ENCODE data around the gene MYL6.
A peak's percentile ranks its signal among the peaks of the same experiment; 100 is the strongest.
"Not testable (repeated sequence)": the region's sequence is repeated elsewhere in the genome, so short reads cannot be mapped to it uniquely, and the experiment has no call there.

Gene MYL6

DNA sequence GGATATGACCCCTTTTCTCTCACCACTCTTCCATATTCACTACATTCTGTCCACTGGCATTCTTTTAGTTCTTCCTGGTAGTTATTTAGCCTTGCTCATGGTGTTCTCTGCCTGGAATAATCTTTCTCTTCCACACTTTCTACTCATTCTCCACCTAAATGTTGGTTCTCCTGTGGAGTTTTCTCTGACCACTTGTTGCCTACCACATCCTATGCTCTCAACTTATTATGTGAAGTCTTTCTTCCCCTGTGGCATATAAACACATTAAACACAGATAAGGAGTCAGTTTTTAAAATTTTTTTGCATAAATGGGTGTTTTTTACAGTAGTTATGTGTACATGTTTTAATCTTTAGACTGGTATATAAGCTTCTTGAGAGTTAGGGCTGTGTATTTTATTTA lies 34.4 kb downstream of the MYL6 start:
- no peaks in the 10 kb centered on the region for H3K27me3 ChIP-seq (ENCODE audit: insufficient read depth, poor library complexity, severe bottlenecking)
- H3K4me3 ChIP-seq (replicated peaks; ENCODE audit: insufficient read depth, low read length): no peak overlapping the region
- no peak overlapping the region for H3K27ac ChIP-seq (replicated peaks)
- no peak for DNase-seq (ENCODE audit: low read depth in 1 of 2, low spot score in 1 of 2)
- TF ChIP-seq POLR2AphosphoS5 (IDR thresholded peaks at IDR 0.05; ENCODE audit: low read depth) (no peak), GABPA (IDR thresholded peaks at IDR 0.05; ENCODE audit: low read depth) (no peak)
- TF ChIP-seq, protein P1, sequence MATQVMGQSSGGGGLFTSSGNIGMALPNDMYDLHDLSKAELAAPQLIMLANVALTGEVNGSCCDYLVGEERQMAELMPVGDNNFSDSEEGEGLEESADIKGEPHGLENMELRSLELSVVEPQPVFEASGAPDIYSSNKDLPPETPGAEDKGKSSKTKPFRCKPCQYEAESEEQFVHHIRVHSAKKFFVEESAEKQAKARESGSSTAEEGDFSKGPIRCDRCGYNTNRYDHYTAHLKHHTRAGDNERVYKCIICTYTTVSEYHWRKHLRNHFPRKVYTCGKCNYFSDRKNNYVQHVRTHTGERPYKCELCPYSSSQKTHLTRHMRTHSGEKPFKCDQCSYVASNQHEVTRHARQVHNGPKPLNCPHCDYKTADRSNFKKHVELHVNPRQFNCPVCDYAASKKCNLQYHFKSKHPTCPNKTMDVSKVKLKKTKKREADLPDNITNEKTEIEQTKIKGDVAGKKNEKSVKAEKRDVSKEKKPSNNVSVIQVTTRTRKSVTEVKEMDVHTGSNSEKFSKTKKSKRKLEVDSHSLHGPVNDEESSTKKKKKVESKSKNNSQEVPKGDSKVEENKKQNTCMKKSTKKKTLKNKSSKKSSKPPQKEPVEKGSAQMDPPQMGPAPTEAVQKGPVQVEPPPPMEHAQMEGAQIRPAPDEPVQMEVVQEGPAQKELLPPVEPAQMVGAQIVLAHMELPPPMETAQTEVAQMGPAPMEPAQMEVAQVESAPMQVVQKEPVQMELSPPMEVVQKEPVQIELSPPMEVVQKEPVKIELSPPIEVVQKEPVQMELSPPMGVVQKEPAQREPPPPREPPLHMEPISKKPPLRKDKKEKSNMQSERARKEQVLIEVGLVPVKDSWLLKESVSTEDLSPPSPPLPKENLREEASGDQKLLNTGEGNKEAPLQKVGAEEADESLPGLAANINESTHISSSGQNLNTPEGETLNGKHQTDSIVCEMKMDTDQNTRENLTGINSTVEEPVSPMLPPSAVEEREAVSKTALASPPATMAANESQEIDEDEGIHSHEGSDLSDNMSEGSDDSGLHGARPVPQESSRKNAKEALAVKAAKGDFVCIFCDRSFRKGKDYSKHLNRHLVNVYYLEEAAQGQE (IDR thresholded peaks at IDR 0.05; ENCODE audit: insufficient replicate concordance, low read depth): no peak

GRCh38 chr12:56193025-56193578 lies 34.9 kb downstream of the MYL6 start:
- peak in 1 of 2 experiments; percentile 90 for DNase-seq (ENCODE audit: low read depth in 1 of 2, low spot score in 1 of 2)
- Histone ChIP-seq H3K4me3 (replicated peaks; ENCODE audit: insufficient read depth, low read length) (no peak overlapping the region), H3K27ac (replicated peaks) (no peak overlapping the region), H3K27me3 (ENCODE audit: insufficient read depth, poor library complexity, severe bottlenecking) (no peaks in the 10 kb centered on the region)
- no peak for TF ChIP-seq POLR2AphosphoS5 (IDR thresholded peaks at IDR 0.05; ENCODE audit: low read depth)
- TF ChIP-seq, protein P2, sequence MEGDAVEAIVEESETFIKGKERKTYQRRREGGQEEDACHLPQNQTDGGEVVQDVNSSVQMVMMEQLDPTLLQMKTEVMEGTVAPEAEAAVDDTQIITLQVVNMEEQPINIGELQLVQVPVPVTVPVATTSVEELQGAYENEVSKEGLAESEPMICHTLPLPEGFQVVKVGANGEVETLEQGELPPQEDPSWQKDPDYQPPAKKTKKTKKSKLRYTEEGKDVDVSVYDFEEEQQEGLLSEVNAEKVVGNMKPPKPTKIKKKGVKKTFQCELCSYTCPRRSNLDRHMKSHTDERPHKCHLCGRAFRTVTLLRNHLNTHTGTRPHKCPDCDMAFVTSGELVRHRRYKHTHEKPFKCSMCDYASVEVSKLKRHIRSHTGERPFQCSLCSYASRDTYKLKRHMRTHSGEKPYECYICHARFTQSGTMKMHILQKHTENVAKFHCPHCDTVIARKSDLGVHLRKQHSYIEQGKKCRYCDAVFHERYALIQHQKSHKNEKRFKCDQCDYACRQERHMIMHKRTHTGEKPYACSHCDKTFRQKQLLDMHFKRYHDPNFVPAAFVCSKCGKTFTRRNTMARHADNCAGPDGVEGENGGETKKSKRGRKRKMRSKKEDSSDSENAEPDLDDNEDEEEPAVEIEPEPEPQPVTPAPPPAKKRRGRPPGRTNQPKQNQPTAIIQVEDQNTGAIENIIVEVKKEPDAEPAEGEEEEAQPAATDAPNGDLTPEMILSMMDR (IDR thresholded peaks at IDR 0.05; ENCODE audit: insufficient read depth, low read length): peak; percentile 75

DNA sequence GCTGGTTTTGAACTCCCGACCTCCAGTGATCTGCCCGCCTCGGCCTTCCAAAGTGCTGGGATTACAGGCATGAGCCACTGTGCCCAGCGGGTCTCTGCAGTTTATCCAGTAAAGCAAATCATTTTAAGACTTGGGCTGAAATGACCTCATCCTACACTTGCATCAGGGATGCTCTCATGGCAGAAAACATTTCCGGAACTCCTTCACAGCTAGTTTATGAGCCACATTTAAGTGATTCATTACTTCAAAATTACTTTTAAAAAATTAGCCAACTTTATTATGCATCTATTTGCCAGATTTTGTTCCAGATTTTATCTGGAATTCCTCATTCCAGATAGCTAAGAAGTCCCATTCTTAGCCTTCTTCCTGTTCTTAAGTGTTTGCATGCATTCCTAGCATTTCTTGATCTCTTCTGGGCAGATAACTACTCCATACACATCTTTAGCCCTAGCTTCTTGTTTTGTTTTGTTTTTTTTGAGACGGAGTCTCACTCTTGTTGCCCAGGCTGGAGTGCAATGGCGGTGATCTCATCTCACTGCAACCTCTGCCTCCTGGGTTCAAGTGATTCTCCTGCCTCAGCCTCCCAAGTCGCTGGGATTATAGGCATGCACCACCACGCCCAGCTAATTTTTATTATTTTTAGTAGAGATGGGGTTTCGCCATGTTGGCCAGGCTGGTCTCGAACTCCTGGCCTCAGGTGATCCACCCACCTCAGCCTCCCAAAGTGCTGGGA lies 38.8 kb downstream of the MYL6 start:
- H3K27ac ChIP-seq (replicated peaks); H3K4me3 ChIP-seq (replicated peaks; ENCODE audit: insufficient read depth, low read length); H3K27me3 ChIP-seq (ENCODE audit: insufficient read depth, poor library complexity, severe bottlenecking); DNase-seq (ENCODE audit: low read depth in 1 of 2, low spot score in 1 of 2): not testable (repeated sequence)

DNA sequence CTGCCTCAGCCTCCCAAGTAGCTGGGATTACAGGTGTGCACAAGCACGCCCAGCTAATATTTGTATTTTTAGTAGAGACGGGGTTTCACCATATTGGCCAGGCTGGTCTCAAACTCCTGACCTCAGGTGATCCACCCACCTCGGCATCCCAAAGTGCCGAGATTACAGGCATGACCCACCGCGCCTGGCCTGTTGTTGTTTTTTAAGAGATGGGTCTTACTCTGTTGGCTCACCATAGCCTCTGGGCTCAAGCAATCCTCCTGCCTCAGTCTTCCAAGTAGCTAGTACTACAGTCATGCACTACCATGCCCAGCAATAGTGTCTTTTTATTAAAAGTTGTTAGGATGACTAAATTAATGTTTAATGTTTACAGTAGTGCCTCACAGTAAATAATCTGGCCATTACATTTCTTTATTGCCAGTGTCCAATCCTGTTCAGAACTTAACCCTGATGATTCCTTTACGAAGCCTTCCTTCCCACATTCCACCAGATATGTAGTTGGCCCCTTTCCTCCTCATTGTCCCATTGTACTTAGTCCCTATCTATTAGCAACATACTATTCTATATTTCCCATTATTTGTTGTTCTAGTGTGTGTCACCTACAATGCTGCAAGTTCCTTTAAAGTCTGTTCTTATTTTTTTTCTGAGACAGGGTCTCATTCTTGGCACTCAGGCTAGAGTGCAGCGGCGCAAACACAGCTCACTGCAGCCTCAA lies 39.9 kb downstream of the MYL6 start:
- DNase-seq (ENCODE audit: low read depth in 1 of 2, low spot score in 1 of 2): no peak

GRCh38 chr12:56198836-56199235 lies 40.7 kb downstream of the MYL6 start:
- no peak overlapping the region for H3K27ac ChIP-seq (replicated peaks)
- no peak for DNase-seq (ENCODE audit: low read depth in 1 of 2, low spot score in 1 of 2)
- TF ChIP-seq, protein P2 (IDR thresholded peaks at IDR 0.05; ENCODE audit: insufficient read depth, low read length): no peak
- TF ChIP-seq, protein P1 (IDR thresholded peaks at IDR 0.05; ENCODE audit: insufficient replicate concordance, low read depth): no peak
- no peak for TF ChIP-seq GABPA (IDR thresholded peaks at IDR 0.05; ENCODE audit: low read depth)

More for the DNA sequence above, 39.9 kb downstream of the MYL6 start:
- no peaks in the 10 kb centered on the region for H3K27me3 ChIP-seq (ENCODE audit: insufficient read depth, poor library complexity, severe bottlenecking)
- H3K4me3 ChIP-seq (replicated peaks; ENCODE audit: insufficient read depth, low read length): no peak overlapping the region
- no peak for TF ChIP-seq GABPA (IDR thresholded peaks at IDR 0.05; ENCODE audit: low read depth)
- TF ChIP-seq SPI1 (IDR thresholded peaks at IDR 0.05; ENCODE audit: borderline replicate concordance, low read depth): no peak
- no peak for TF ChIP-seq POLR2AphosphoS5 (IDR thresholded peaks at IDR 0.05; ENCODE audit: low read depth)
- TF ChIP-seq, protein P1 (IDR thresholded peaks at IDR 0.05; ENCODE audit: insufficient replicate concordance, low read depth): no peak
- no peak overlapping the region for H3K27ac ChIP-seq (replicated peaks)

More at GRCh38 chr12:56198836-56199235, 40.7 kb downstream of the MYL6 start:
- no peaks in the 10 kb centered on the region for H3K27me3 ChIP-seq (ENCODE audit: insufficient read depth, poor library complexity, severe bottlenecking)
- H3K4me3 ChIP-seq (replicated peaks; ENCODE audit: insufficient read depth, low read length): no peak overlapping the region

Measured in HL-60 (cell line).